Testis (tissue), 2 donors: ENCODE data around the gene FAM193A.

Experiments
- CTCF ChIP-seq, 3 experiments: fragments of 450-650 bp in 2 of 3; fragments of 200-600 bp in 1 of 3; sonication (generic) in 1 of 3; IDR thresholded peaks; one replicate each; pipeline ENCODE4 v1.5.1; 2016 to 2019; ENCODE audit warnings: antibody characterized with exemption in 3 of 3, mild to moderate bottlenecking in 2 of 3, moderate library complexity in 1 of 3
- POLR2A ChIP-seq: fragments of 450-650 bp; IDR thresholded peaks from one replicate; pipeline ENCODE4 v1.6.1; 2017; ENCODE audit warnings: antibody characterized with exemption, mild to moderate bottlenecking, moderate library complexity

- no peak for TF ChIP-seq CTCF (IDR thresholded peaks at IDR 0.05)
- no peak for TF ChIP-seq POLR2A
Measured at GRCh38 chr4:2763511-2763967, 227.1 kb downstream of the FAM193A start.
